Peyer's patch (tissue), 4 donors: ENCODE results near the gene UBE2E3. TPM values are rescaled to one million over a fixed set of nuclear protein-coding genes. Genes with fewer than 3 reads are reported as not detected.
"Not testable (repeated sequence)": the region's sequence is repeated elsewhere in the genome, so short reads cannot be mapped to it uniquely, and the experiment has no call there.

ENCODE experiments used
- DNase-seq, 3 donors: peaks; one replicate each; pipeline ENCODE4 v3.0.0-alpha.2; 2017 to 2019
- H3K27ac ChIP-seq, 4 donors: fragments of 200-600 bp; sonication (generic); one replicate each; pipeline ENCODE4 v1.5.1; 2016 to 2019
- H3K27me3 ChIP-seq, 2 donors: fragments of 200-600 bp; sonication (generic); one replicate each; pipeline ENCODE4 v1.5.1; 2019
- H3K36me3 ChIP-seq, 3 donors: fragments of 200-600 bp; sonication (generic); one replicate each; pipeline ENCODE4 v1.5.1; 2016 to 2019
- H3K4me1 ChIP-seq, 4 donors: fragments of 200-600 bp; sonication (generic); one replicate each; pipeline ENCODE4 v1.5.1; 2016 to 2019
- H3K4me3 ChIP-seq, 4 donors: fragments of 200-600 bp; sonication (generic); 1 replicate in 3 of 4; 2 replicates in 1 of 4; pipeline ENCODE4 v1.5.1; 2016 to 2019; ENCODE audit warnings: mild to moderate bottlenecking in 1 of 4
- H3K9me3 ChIP-seq, 4 donors: fragments of 200-600 bp; sonication (generic); one replicate each; pipeline ENCODE4 v1.5.1; 2016 to 2019; ENCODE audit warnings: mild to moderate bottlenecking in 1 of 4
- POLR2A ChIP-seq, 2 donors: fragments of 450-650 bp; IDR thresholded peaks; one replicate each; pipeline ENCODE4 v1.5.1; 2017; ENCODE audit warnings: antibody characterized with exemption in 2 of 2, mild to moderate bottlenecking in 2 of 2, moderate library complexity in 2 of 2
- total RNA-seq, 4 donors: library from RNA; depleted of rRNA; stranded (reverse); fragments of >200 nt; gene quantifications; one replicate each; pipeline ENCODE4 v1.1.0, GENCODE V29; 2016
- TF ChIP-seq, protein P1 (sequence below), 6 experiments: fragments of 450-650 bp in 4 of 6; fragments of 200-600 bp in 2 of 6; sonication (generic) in 1 of 6; IDR thresholded peaks; one replicate each; pipeline ENCODE4 v1.5.1; 2017 to 2019; ENCODE audit warnings: antibody characterized with exemption in 6 of 6, mild to moderate bottlenecking in 3 of 6, moderate library complexity in 1 of 6

The UBE2E3 gene
- total RNA-seq, 4 donors from 2014 or later = 52.3 to 96.6 (median 72.8) TPM

DNA sequence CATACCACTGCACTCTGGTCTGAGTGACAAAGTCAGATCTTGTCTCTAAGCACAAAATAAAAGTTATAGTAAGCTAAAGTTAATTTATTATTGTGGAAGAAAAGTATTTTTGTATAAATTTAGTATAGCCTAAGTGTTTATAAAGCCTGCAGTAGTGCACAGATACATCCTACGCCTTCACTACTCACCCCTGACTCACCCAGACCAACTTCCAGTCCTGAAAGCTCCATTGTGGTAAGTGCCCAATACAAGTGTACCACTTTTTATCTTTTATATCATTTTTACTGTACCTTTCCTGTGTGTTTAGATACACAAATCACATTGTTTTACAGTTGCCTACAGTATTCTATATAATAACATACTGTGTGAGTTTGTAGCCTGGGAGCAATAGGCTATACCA is 57.5 kb downstream of the UBE2E3 start:
- H3K9me3 ChIP-seq = no peaks in the 10 kb centered on the region
- H3K36me3 ChIP-seq = no peaks in the 10 kb centered on the region
- DNase-seq = no peak
- H3K4me1 ChIP-seq = no peaks in the 10 kb centered on the region
- no peaks in the 10 kb centered on the region for H3K27me3 ChIP-seq
- no peak overlapping the region for H3K27ac ChIP-seq
- no peak overlapping the region for H3K4me3 ChIP-seq
- TF ChIP-seq, protein P1, sequence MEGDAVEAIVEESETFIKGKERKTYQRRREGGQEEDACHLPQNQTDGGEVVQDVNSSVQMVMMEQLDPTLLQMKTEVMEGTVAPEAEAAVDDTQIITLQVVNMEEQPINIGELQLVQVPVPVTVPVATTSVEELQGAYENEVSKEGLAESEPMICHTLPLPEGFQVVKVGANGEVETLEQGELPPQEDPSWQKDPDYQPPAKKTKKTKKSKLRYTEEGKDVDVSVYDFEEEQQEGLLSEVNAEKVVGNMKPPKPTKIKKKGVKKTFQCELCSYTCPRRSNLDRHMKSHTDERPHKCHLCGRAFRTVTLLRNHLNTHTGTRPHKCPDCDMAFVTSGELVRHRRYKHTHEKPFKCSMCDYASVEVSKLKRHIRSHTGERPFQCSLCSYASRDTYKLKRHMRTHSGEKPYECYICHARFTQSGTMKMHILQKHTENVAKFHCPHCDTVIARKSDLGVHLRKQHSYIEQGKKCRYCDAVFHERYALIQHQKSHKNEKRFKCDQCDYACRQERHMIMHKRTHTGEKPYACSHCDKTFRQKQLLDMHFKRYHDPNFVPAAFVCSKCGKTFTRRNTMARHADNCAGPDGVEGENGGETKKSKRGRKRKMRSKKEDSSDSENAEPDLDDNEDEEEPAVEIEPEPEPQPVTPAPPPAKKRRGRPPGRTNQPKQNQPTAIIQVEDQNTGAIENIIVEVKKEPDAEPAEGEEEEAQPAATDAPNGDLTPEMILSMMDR (IDR thresholded peaks at IDR 0.05) = no peak
- TF ChIP-seq POLR2A (IDR thresholded peaks at IDR 0.05) = no peak

DNA sequence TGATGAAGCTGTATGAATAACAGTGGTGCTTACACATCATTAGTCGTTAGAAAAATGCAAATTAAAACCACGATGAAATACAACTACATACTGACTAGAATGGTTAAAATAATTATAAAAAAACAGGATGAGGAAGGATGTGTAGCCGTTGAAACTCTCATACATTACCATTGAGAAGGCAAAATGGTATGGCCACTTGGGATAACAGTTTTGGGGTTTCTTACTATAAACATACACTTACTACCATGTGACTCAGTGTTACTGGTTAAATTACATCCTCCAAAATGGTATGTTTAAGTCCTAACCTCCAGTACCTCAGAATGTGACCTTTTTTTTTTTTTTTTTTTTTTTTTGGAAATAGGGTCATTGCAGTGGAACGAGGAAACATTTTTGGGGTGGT is 58.4 kb downstream of the UBE2E3 start:
- H3K27me3 ChIP-seq = no peaks in the 10 kb centered on the region
- H3K9me3 ChIP-seq = no peaks in the 10 kb centered on the region
- no peak for DNase-seq
- H3K27ac ChIP-seq = no peak overlapping the region
- H3K4me1 ChIP-seq = no peaks in the 10 kb centered on the region
- no peak overlapping the region for H3K4me3 ChIP-seq
- TF ChIP-seq POLR2A (IDR thresholded peaks at IDR 0.05) = no peak
- TF ChIP-seq, protein P1 (IDR thresholded peaks at IDR 0.05) = no peak
- H3K36me3 ChIP-seq = no peaks in the 10 kb centered on the region

DNA sequence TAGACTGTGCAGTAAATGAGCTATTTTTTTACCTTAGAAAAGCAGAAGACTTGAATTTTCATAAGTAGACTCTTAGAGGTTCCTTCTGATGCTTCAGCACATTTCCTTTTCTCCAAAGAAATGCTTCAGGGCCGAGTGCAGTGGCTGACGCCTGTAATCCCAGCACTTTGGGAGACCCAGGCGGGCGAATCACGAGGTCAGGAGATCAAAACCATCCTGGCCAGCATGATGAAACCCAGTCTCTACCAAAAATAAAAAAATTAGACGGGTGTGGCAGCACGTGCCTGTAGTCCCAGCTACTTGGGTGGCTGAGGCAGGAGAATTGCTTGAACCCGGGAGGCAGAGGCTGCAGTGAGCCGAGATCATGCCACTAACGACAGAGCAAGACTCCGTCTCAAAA is 60.4 kb downstream of the UBE2E3 start:
- not testable (repeated sequence) for H3K27ac ChIP-seq, H3K4me1 ChIP-seq, H3K36me3 ChIP-seq, H3K27me3 ChIP-seq, DNase-seq, H3K4me3 ChIP-seq, H3K9me3 ChIP-seq

DNA sequence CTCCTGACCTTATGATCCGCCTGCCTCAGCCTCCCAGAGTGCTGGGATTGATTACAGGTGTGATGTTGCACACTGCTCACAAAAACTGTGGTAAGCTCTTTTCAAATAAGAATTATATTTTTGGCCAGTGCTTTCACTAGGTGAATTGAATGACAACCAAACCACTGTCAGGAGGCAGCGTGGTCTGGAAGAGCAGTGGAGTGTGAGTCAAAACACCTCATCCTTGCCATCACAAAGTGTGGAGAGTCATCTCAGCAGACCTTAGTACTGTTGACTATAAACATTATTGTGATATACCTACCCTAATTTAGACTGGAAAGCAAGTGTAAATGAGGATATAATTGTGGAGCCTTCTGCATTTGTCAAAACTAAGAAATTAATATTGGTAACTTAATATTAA is 61.3 kb downstream of the UBE2E3 start:
- Histone ChIP-seq H3K27me3 (no peaks in the 10 kb centered on the region), H3K4me1 (no peaks in the 10 kb centered on the region), H3K36me3 (no peaks in the 10 kb centered on the region), H3K4me3 (no peak overlapping the region), H3K9me3 (no peaks in the 10 kb centered on the region), H3K27ac (no peak overlapping the region)
- DNase-seq = no peak
- TF ChIP-seq, protein P1 (IDR thresholded peaks at IDR 0.05) = no peak
- TF ChIP-seq POLR2A (IDR thresholded peaks at IDR 0.05) = no peak

DNA sequence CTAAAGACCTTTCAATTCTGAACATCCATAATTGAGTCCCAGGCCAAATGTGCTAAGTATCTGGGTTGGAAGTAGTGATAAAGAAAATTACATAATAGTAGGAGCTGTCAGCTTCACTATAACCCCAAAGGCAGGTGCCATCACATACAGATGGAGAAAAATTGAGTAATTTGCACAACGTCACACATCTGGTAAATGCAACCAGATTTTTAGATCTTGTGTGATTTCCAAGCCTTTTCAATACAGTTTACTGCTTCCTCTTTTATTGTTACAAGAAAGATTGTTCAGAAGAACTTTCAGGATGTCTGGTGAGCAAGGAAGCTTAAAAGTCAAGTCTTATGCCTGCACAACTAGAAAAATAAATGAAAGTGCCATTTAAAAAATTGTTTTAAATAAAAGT is 62.3 kb downstream of the UBE2E3 start:
- H3K27ac ChIP-seq = no peak overlapping the region
- H3K4me1 ChIP-seq = no peaks in the 10 kb centered on the region
- H3K4me3 ChIP-seq = no peak overlapping the region
- no peak for TF ChIP-seq POLR2A (IDR thresholded peaks at IDR 0.05)
- TF ChIP-seq, protein P1 (IDR thresholded peaks at IDR 0.05) = no peak
- no peaks in the 10 kb centered on the region for H3K36me3 ChIP-seq
- H3K9me3 ChIP-seq = no peaks in the 10 kb centered on the region
- DNase-seq = no peak
- H3K27me3 ChIP-seq = no peaks in the 10 kb centered on the region

DNA sequence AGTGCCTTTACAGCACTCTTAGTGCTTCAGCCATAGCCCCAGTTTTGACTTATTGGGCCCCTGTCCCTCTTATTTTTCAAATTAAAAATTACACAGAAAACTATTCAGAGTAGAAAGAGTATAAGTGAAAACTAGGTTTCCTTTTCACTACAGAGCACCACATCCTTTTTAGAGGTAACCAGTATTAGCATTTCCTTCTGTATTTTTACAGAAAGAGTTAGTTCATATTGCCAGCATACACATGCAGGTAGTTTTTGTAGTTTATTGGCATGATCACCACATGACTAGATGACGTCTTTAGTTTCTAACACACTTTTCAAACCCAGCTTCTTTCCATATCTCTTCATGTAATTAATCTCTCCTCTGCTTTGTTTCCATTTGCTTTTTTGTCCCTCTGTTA is 66.4 kb downstream of the UBE2E3 start:
- no peaks in the 10 kb centered on the region for H3K9me3 ChIP-seq
- no peaks in the 10 kb centered on the region for H3K4me1 ChIP-seq
- no peak for DNase-seq
- no peaks in the 10 kb centered on the region for H3K27me3 ChIP-seq
- H3K36me3 ChIP-seq = no peaks in the 10 kb centered on the region
- TF ChIP-seq, protein P1 (IDR thresholded peaks at IDR 0.05) = no peak
- H3K27ac ChIP-seq = no peak overlapping the region
- no peak overlapping the region for H3K4me3 ChIP-seq
